Gastroesophageal sphincter (tissue), 3 donors: ENCODE data around the gene CGA.
"Not testable (repeated sequence)": the region's sequence is repeated elsewhere in the genome, so short reads cannot be mapped to it uniquely, and the experiment has no call there.

ENCODE experiments used
- CTCF ChIP-seq, 4 experiments: fragments of 200-600 bp in 2 of 4; fragments of 450-650 bp in 2 of 4; sonication (generic) in 1 of 4; IDR thresholded peaks; one replicate each; pipeline ENCODE4 v1.5.1; 2017 to 2019; ENCODE audit warnings: antibody characterized with exemption in 4 of 4, mild to moderate bottlenecking in 2 of 4, moderate library complexity in 2 of 4
- EP300 ChIP-seq: sonication (generic); formaldehyde crosslinking; IDR thresholded peaks from one replicate; pipeline ENCODE4 v1.6.1; 2017; ENCODE audit warnings: antibody characterized with exemption, mild to moderate bottlenecking
- POLR2A ChIP-seq, 2 donors: fragments of 450-650 bp; IDR thresholded peaks; one replicate each; pipeline ENCODE4 v1.6.1; 2017; ENCODE audit warnings: antibody characterized with exemption in 2 of 2, mild to moderate bottlenecking in 2 of 2, moderate library complexity in 1 of 2
- POLR2AphosphoS5 ChIP-seq: sonication (generic); formaldehyde crosslinking; IDR thresholded peaks from one replicate; pipeline ENCODE4 v1.6.1; 2017; ENCODE audit warnings: antibody characterized with exemption

- not testable (repeated sequence) for TF ChIP-seq CTCF (IDR thresholded peaks at IDR 0.05); POLR2A (IDR thresholded peaks at IDR 0.05); EP300; POLR2AphosphoS5
These were observed 45.0 kb upstream of the CGA start for GRCh38 chr6:87139927-87140326.
